ENCODE data around the gene TNS4. TPM values are rescaled to one million over a fixed set of nuclear protein-coding genes. Genes with fewer than 3 reads are reported as not detected.

TNS4 gene
- total RNA-seq, 1 donor from 2014 or later = not detected

GRCh38 chr17:40459636-40460603 is 41.5 kb downstream of the TNS4 start:
- H3K36me3 ChIP-seq = peaks cover 30% of the 10 kb centered on the region
- peaks cover 82% of the 10 kb centered on the region for H3K4me1 ChIP-seq
- H3K27me3 ChIP-seq (ENCODE audit: low read depth) = no peaks in the 10 kb centered on the region
- H3K27ac ChIP-seq (replicated peaks) = peak overlapping the region; percentile 7
- H3K4me3 ChIP-seq = no peak overlapping the region
- intact Hi-C loops (cut with micrococcal nuclease) = no loop called here
- DNase-seq = no peak
- TF ChIP-seq, protein P1, sequence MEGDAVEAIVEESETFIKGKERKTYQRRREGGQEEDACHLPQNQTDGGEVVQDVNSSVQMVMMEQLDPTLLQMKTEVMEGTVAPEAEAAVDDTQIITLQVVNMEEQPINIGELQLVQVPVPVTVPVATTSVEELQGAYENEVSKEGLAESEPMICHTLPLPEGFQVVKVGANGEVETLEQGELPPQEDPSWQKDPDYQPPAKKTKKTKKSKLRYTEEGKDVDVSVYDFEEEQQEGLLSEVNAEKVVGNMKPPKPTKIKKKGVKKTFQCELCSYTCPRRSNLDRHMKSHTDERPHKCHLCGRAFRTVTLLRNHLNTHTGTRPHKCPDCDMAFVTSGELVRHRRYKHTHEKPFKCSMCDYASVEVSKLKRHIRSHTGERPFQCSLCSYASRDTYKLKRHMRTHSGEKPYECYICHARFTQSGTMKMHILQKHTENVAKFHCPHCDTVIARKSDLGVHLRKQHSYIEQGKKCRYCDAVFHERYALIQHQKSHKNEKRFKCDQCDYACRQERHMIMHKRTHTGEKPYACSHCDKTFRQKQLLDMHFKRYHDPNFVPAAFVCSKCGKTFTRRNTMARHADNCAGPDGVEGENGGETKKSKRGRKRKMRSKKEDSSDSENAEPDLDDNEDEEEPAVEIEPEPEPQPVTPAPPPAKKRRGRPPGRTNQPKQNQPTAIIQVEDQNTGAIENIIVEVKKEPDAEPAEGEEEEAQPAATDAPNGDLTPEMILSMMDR (IDR thresholded peaks at IDR 0.05; ENCODE audit: borderline replicate concordance) = no peak
- no peaks in the 10 kb centered on the region for H3K9me3 ChIP-seq (replicated peaks)

DNA sequence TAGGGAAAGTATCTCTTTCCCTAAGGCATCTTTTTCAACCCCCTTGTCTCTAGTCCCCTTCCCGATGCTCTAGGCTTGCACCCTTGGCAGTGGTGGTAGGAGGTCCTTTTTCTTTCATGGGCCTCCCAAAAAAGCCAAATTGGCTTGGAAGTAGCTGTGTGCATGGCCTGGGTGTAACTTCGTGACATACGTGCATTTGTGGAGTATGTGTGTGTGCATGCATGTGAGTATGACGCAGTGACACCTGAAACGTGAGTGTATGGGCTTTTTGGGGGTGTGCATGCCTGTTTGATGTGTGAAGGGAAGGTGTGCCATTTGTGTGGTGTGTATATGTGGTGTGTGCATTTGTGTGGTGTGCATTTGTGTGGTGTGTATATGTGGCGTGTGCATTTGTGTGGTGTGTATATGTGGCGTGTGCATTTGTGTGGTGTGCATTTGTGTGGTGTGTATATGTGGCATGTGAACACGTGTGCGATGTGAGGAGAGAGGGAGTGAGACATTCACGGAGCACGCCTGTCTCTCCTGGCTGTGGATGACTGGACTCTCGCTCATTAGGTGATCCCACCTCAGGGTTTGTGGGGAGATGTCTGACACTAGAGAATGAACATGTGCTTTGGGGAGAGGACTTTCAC is 42.5 kb downstream of the TNS4 start:
- intact Hi-C loops (cut with micrococcal nuclease) = no loop called here
- peaks cover 91% of the 10 kb centered on the region for H3K4me1 ChIP-seq
- H3K27ac ChIP-seq (replicated peaks) = peak overlapping the region; percentile 63

GRCh38 chr17:40457964-40458791 is 43.2 kb downstream of the TNS4 start:
- TF ChIP-seq, protein P1 (IDR thresholded peaks at IDR 0.05; ENCODE audit: borderline replicate concordance) = no peak
- peaks cover 48% of the 10 kb centered on the region for H3K36me3 ChIP-seq
- peaks cover 96% of the 10 kb centered on the region for H3K4me1 ChIP-seq
- H3K27me3 ChIP-seq (ENCODE audit: low read depth) = no peaks in the 10 kb centered on the region
- H3K4me3 ChIP-seq = peak overlapping the region; percentile 27
- no peaks in the 10 kb centered on the region for H3K9me3 ChIP-seq (replicated peaks)
- H3K27ac ChIP-seq (replicated peaks) = peak overlapping the region; percentile 63
- DNase-seq = no peak
- intact Hi-C loops (cut with micrococcal nuclease) = no loop called here

More for the DNA sequence above, 42.5 kb downstream of the TNS4 start:
- Histone ChIP-seq H3K9me3 (replicated peaks) (no peaks in the 10 kb centered on the region), H3K27me3 (ENCODE audit: low read depth) (no peaks in the 10 kb centered on the region), H3K36me3 (peaks cover 40% of the 10 kb centered on the region), H3K4me3 (no peak overlapping the region)
- DNase-seq = no peak
- TF ChIP-seq, protein P1 (IDR thresholded peaks at IDR 0.05; ENCODE audit: borderline replicate concordance) = no peak

DNA sequence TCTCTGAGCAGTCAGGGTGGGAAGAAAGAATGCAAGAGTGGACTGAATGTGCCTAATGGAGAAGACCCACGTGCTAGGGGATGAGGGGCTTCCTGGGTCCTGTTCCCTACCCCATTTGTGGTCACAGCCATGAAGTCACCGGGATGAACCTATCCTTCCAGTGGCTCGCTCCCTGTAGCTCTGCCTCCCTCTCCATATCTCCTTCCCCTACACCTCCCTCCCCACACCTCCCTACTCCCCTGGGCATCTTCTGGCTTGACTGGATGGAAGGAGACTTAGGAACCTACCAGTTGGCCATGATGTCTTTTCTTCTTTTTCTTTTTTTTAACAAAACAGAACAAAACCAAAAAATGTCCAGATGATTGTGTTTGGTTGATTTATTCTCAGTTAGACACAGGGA is 44.1 kb downstream of the TNS4 start:
- no peaks in the 10 kb centered on the region for H3K9me3 ChIP-seq (replicated peaks)
- H3K27ac ChIP-seq (replicated peaks) = peak overlapping the region; percentile 63
- no peaks in the 10 kb centered on the region for H3K27me3 ChIP-seq (ENCODE audit: low read depth)
- DNase-seq = no peak
- peaks cover 52% of the 10 kb centered on the region for H3K36me3 ChIP-seq
- intact Hi-C loops (cut with micrococcal nuclease) = no loop called here
- TF ChIP-seq, protein P1 (IDR thresholded peaks at IDR 0.05; ENCODE audit: borderline replicate concordance) = no peak
- peaks cover 96% of the 10 kb centered on the region for H3K4me1 ChIP-seq
- H3K4me3 ChIP-seq = peak overlapping the region; percentile 27

DNA sequence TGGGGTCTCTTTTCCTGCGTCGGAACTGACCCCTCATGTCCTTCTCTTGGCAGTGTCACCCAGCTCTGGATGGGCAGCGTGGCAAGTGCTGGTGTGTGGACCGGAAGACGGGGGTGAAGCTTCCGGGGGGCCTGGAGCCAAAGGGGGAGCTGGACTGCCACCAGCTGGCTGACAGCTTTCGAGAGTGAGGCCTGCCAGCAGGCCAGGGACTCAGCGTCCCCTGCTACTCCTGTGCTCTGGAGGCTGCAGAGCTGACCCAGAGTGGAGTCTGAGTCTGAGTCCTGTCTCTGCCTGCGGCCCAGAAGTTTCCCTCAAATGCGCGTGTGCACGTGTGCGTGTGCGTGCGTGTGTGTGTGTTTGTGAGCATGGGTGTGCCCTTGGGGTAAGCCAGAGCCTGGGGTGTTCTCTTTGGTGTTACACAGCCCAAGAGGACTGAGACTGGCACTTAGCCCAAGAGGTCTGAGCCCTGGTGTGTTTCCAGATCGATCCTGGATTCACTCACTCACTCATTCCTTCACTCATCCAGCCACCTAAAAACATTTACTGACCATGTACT is 44.9 kb downstream of the TNS4 start:
- H3K4me3 ChIP-seq = no peak overlapping the region
- peaks cover 96% of the 10 kb centered on the region for H3K4me1 ChIP-seq
- H3K27me3 ChIP-seq (ENCODE audit: low read depth) = no peaks in the 10 kb centered on the region
- H3K36me3 ChIP-seq = peaks cover 52% of the 10 kb centered on the region
- no peak for DNase-seq
- intact Hi-C loops (cut with micrococcal nuclease) = no loop called here
- H3K27ac ChIP-seq (replicated peaks) = peak overlapping the region; percentile 63
- H3K9me3 ChIP-seq (replicated peaks) = no peaks in the 10 kb centered on the region
- TF ChIP-seq, protein P1 (IDR thresholded peaks at IDR 0.05; ENCODE audit: borderline replicate concordance) = no peak

All from left ventricle myocardium inferior (tissue), 1 donor.